Transverse colon (tissue), 4 donors: Measurements from ENCODE around the gene PTPRR.

Experiments
- EP300 ChIP-seq: sonication (generic); formaldehyde crosslinking; IDR thresholded peaks from one replicate; pipeline ENCODE4 v1.6.1; 2017; ENCODE audit warnings: antibody characterized with exemption, low read depth
- POLR2A ChIP-seq: fragments of 450-650 bp; IDR thresholded peaks from one replicate; pipeline ENCODE4 v1.6.1; 2016; ENCODE audit warnings: antibody characterized with exemption, mild to moderate bottlenecking, moderate library complexity
- POLR2AphosphoS5 ChIP-seq, 3 donors: sonication (generic); formaldehyde crosslinking; IDR thresholded peaks; one replicate each; pipeline ENCODE4 v1.6.1; 2016; ENCODE audit warnings: antibody characterized with exemption in 3 of 3
- TF ChIP-seq, protein P1 (sequence below), 5 experiments: fragments of 200-600 bp in 3 of 5; fragments of 450-650 bp in 2 of 5; sonication (generic) in 3 of 5; IDR thresholded peaks; 1 replicate in 2 of 5; 2 replicates in 3 of 5; pipeline ENCODE4 v1.5.1; 2016 to 2017; ENCODE audit warnings: antibody characterized with exemption in 5 of 5, inconsistent platforms in 3 of 5, mild to moderate bottlenecking in 2 of 5, moderate library complexity in 1 of 5

DNA sequence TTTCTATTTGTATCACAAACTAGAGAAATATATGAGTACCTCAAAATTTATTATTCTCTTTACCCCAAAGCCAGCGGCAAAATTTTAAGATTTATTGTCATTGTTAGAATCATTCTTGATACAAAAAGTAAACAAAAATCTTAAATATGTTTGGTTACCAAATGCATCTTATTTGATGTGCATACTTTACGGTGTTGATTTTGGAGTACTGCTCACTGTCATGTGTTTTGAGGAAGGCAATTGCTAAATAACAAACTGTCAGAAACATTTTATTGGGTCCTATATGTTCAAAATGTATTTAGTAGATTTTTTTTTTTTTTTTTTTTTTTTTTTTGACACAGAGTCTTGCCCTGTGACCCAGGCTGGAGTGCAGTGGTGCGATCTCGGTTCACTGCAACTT is 124.9 kb downstream of the PTPRR start:
- TF ChIP-seq POLR2A (no peak), POLR2AphosphoS5 (IDR thresholded peaks at IDR 0.05) (no peak), EP300 (no peak)
- TF ChIP-seq, protein P1, sequence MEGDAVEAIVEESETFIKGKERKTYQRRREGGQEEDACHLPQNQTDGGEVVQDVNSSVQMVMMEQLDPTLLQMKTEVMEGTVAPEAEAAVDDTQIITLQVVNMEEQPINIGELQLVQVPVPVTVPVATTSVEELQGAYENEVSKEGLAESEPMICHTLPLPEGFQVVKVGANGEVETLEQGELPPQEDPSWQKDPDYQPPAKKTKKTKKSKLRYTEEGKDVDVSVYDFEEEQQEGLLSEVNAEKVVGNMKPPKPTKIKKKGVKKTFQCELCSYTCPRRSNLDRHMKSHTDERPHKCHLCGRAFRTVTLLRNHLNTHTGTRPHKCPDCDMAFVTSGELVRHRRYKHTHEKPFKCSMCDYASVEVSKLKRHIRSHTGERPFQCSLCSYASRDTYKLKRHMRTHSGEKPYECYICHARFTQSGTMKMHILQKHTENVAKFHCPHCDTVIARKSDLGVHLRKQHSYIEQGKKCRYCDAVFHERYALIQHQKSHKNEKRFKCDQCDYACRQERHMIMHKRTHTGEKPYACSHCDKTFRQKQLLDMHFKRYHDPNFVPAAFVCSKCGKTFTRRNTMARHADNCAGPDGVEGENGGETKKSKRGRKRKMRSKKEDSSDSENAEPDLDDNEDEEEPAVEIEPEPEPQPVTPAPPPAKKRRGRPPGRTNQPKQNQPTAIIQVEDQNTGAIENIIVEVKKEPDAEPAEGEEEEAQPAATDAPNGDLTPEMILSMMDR (IDR thresholded peaks at IDR 0.05), result no peak
